HG02759 (cell line): ENCODE data around the gene KCNQ5.

Source experiments
- ATAC-seq: cut with Tn5 transposase; IDR thresholded peaks from one replicate; pipeline ENCODE4 v1.9.1; 2021; ENCODE audit warnings: mild to moderate bottlenecking, moderate library complexity; ENCODE audit not compliant: unreplicated experiment

KCNQ5 gene

DNA sequence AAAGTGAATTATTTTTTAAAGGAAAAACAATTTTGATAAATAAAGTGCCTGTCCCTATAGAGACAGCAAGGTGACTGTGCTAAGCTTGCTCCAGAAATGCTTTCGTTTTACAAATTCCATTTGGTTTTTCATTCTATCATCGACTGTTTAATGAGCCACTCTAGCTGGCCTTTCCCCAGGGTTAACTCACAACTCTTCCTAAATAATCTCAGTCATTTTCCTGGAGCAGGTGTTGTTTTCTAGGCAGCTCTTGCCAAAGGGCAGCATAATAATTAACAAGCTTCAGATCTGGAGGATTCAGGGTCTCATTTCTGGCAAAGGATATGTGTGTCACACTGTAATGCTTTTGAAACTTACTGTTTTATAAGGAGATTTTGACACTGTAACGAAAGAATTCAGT lies 419.2 kb downstream of the KCNQ5 start:
- ATAC-seq = no peak

- no peak for ATAC-seq
Observed at GRCh38 chr6:73042892-73043291, 421.0 kb downstream of the KCNQ5 start.

- no peak for ATAC-seq
Observed at GRCh38 chr6:73043446-73043845, 421.6 kb downstream of the KCNQ5 start.

- no peak for ATAC-seq
Observed at GRCh38 chr6:73045609-73046008, 423.7 kb downstream of the KCNQ5 start.

GRCh38 chr6:73047801-73048200 lies 425.9 kb downstream of the KCNQ5 start:
- ATAC-seq = no peak

DNA sequence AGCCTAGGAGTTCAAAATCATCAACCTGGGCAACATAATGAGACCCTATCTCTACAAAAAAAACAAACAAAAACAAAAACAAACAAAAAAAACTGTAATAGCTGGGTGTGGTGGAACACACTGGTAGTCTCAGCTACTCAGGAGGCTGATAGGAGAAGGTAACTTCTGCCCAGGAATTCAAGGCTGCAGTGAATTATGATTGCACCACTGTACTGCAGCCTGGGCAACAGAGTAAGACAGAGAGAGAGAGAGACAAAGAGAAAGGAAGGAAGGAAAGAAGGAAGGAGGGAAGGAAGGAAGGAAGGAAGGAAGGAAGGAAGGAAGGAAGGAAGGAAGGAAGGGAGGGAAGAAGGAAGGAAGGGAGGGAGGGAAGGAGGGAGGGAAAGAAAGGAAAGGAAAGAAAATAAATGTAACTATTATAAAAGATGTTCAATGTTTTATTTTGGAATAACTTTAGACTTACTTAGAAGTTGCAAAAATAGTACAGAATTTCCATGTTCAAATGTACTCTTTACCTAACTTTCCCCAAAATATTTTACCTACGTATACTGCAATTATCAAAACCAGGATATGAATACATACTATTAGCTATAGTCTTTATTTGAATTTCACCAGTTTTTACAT lies 428.2 kb downstream of the KCNQ5 start:
- no peak for ATAC-seq

DNA sequence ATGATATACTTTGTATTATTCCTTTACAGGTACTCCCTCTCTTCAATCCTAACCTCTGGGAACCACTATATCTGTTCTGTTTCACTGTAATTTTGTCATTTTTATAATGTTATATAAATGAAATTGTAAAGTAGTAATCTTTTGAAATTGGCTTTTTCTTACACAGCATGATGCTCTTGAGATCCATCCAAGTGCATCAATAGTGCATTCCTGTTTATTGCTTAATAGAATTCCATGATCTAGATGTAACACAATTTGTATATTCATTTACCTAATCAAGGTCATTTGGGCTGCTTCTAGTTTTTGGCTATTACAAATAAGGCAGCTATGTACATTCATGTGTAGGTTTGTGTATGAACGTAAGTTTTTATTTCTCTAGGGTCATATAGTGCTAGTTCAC lies 428.8 kb downstream of the KCNQ5 start:
- ATAC-seq = no peak

DNA sequence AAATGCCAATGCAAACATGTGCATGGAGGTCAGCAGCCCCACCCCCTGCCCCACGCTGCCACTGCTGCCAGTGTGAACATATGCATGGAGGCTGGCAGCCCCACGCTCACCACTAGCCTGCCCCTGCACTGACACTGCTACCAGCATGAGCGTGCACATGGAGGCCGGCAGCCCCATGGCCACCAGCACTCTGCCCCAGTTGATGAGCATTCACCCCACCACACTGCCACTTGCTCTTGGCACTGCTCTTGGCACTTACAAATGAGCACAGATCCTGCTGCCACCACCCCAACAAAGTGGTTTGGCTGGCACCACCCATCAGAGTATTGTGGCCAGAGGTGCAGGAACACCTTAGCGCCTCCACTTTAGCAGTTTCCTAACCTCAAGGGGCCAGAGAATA lies 429.3 kb downstream of the KCNQ5 start:
- ATAC-seq = no peak

DNA sequence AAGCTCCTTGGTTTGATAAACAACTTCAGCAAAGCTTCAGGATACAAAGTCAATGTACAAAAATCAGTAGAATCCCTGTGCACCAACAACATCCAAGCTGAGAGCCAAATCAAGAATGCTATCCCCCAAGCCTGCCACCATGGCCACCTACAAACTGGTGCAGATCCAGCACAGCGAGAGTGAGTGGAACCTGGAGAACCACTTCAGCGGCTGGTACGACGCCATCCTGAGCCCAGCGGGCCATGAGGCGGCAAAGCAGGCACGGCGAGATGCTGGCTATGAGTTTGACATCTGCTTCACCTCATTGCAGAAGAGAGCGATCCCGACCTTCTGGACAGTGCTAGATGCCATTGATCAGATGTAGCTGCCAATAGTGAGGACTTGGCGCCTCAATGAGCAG lies 433.1 kb downstream of the KCNQ5 start:
- no peak for ATAC-seq

DNA sequence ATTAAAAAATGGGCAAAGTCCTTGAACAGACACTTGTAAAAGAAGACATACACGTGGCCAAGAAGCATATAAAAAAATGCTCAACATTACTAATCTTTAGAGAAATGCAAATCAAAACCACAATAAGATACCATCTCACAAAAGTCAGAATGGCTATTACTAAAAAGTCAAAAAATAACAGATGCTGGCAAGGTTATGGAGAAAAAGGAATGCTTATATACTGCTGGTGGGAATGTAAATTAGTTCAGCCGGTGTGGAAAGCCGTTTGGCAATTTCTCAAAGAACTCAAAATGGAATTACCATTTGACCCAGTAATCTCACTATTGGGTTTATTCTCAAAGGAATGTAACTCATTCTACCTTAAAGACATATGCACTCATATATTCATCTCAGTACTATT lies 436.9 kb downstream of the KCNQ5 start:
- ATAC-seq = no peak

DNA sequence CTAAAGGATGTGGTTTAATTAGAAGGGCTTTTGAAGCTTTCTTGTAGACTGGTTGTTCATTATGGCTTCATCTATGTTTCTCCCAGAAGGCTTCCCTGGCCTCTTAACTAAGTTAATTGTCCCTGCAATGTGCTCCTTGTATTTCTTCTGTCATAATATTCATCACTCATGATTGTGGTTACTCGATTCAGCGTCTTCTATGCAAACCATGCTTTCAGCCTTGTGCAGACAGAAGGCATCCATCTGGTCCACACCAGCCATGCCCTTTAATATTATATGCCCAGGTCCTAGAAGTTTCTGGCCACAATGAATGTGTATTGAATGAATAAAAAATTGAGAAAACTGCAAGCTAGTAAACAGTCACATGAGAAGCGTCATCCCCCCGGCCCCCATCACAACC lies 440.3 kb downstream of the KCNQ5 start:
- no peak for ATAC-seq

DNA sequence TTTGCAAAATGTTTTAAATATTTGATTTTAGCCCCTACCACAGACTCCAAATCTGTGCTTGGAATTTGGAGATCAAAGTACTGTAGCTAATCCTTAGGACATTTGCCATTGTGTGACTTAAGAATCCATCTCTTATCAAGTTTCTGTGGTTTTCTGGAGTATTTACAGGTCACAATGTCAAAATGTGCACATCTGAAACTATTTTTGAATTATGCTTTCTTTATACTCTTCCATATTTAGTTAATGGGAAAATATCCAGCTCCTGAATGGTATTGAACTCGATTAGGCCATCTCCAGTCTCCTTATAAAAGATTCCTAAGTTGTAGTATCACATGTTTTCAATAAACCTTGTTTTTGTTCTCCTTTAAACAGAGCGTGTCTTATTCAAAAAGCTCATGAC lies 441.0 kb downstream of the KCNQ5 start:
- no peak for ATAC-seq

GRCh38 chr6:73064266-73064665 lies 442.4 kb downstream of the KCNQ5 start:
- ATAC-seq = no peak

- no peak for ATAC-seq
Observed at GRCh38 chr6:73073238-73073637, 451.4 kb downstream of the KCNQ5 start.

DNA sequence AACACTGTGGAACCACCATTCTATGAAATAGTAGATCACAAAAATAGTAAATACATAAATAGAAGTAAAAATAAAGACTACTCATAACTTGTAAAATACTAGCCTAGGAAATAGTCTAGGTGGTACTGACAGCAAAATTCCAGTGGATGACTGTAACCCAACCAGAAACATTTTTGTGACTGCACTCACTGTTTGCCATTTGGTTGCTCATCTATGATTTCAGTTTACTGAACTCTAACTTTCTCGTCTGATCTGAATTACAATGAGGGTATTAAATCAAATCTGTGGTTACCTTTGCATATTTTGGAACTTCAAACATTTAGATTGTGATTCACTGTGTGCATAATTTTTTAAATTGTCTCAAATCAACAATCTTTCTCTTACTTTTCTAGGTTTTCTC lies 452.3 kb downstream of the KCNQ5 start:
- ATAC-seq = no peak

DNA sequence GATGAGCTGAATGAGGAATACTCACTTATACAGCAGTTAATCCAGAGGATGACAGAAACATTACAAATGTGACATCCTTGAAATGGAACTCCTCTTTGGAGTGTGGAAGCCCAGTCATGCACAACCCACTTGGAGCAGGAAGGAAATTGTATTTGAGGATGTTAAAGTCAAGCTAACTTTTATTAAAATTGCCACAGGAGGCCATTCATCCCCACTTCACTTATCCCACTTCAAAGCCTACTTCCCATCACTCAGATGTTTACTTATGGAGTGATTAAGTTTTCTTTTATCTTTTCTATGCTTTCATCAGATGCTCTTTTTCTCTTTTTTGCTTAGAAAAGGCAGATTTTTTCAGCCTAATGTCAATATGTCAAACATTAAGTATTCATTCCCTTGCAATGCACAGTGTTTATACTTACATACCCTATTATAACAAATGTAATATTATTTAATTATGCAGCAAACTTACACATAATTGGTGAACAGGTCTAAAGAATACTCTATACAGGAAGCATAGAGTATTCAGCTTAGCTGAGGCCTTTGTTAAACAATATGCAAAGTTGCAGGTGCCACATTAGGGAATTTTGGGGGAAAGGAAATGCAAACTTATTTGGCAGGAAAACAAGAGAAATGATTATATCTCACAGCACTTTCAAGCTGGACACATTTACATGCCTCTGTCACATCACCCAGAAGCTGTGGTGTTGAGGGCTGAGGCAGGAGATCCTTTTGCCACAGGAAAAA lies 454.5 kb downstream of the KCNQ5 start:
- ATAC-seq = no peak

- no peak for ATAC-seq
Observed at GRCh38 chr6:73078333-73078862, 456.5 kb downstream of the KCNQ5 start.

GRCh38 chr6:73078908-73079610 lies 457.2 kb downstream of the KCNQ5 start:
- ATAC-seq = no peak

- ATAC-seq = no peak
Observed at GRCh38 chr6:73079611-73079955, 457.7 kb downstream of the KCNQ5 start.

- peak; percentile 66 for ATAC-seq
Observed at GRCh38 chr6:73079978-73080377, 458.1 kb downstream of the KCNQ5 start.

DNA sequence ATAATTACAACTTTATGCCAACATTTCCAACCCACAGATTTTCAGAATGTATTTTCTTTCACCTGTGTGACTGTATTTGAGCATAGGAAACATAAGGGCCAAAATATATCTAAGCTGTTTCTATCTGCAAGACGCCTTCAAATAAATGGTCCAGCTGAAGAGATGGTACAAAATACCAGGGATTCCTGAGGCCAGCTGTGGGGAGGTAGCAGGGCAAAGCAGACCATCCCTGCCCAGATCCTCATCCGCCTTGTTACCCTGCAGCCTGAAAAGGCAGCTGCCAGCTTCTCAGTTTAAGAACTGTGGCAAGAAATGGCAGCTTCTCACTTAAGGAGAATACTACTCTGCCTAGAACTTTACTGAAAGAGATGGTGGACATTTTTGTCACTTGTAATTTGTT lies 460.1 kb downstream of the KCNQ5 start:
- no peak for ATAC-seq

DNA sequence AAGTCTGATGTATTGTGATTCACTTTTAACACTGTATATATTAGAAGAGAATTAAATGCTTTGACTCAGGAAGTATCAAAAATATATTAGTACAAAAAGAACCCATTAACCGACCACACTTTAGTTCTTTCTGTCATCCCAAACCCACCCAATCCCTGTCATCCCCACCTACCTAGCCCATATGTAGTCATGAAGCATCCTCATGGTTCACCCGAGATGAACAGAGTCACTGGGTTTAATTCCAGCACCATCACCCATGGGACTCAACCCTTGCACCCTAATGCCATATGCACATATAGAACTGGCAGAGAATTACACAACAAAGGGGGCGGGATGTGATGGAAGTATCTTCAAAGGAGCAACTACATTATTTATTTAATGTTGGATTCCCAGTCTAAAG lies 462.0 kb downstream of the KCNQ5 start:
- no peak for ATAC-seq
